WTC11 (cell line): Measurements from ENCODE around the gene ADA. TPM values are rescaled to one million over a fixed set of nuclear protein-coding genes. Genes with fewer than 3 reads are reported as not detected.

Experiments
- ATAC-seq: fragments of 200-7000 bp; cut with Tn5 transposase; 2 replicates; pipeline ENCODE4 v1.10.0; 2021; ENCODE audit warnings: mild to moderate bottlenecking, moderate library complexity
- CTCF ChIA-PET: fragments of 300-600 bp; sonication (Branson Sonifier 250); formaldehyde crosslinking; loops from one replicate; lab custom pipeline; 2021; ENCODE audit warnings: antibody characterized with exemption; lab: Charles Lee
- POLR2A ChIA-PET: fragments of 350-600 bp; sonication (Branson Sonifier 250); formaldehyde crosslinking; loops from one replicate; lab custom pipeline; 2021; ENCODE audit warnings: antibody characterized with exemption; lab: Charles Lee
- DNase-seq: peaks from one replicate; pipeline ENCODE4 v3.0.0; 2021; ENCODE audit warnings: low spot score
- H3K27ac Mint-ChIP-seq: 2 replicates; pipeline ENCODE4 v1.8.0; 2021; ENCODE audit warnings: mixed read lengths
- H3K27me3 Mint-ChIP-seq: 2 replicates; pipeline ENCODE4 v1.8.0; 2021; ENCODE audit warnings: low read depth, mild to moderate bottlenecking, moderate library complexity, mixed read lengths
- H3K36me3 Mint-ChIP-seq: 2 replicates; pipeline ENCODE4 v1.8.0; 2021; ENCODE audit warnings: mixed read lengths
- H3K4me1 Mint-ChIP-seq: 2 replicates; pipeline ENCODE4 v1.8.0; 2022; ENCODE audit warnings: mixed read lengths
- H3K4me3 Mint-ChIP-seq: 2 replicates; pipeline ENCODE4 v1.8.0; 2021; ENCODE audit warnings: mild to moderate bottlenecking, moderate library complexity, mixed read lengths
- H3K9me3 Mint-ChIP-seq: 2 replicates; pipeline ENCODE4 v1.8.0; 2021; ENCODE audit warnings: mixed read lengths
- MYBL2 ChIP-seq: sonication (generic); formaldehyde crosslinking; IDR thresholded peaks from 2 replicates; pipeline ENCODE4 v1.8.1; 2023; ENCODE audit warnings: mild to moderate bottlenecking, moderate library complexity, missing genetic modification reagents
- RORB ChIP-seq: fragments of 250-450 bp; sonication (Bioruptor Pico); IDR thresholded peaks from 2 replicates; pipeline ENCODE4 v1.9.0; 2021; ENCODE audit warnings: mild to moderate bottlenecking
- TEAD1 ChIP-seq: sonication (generic); formaldehyde crosslinking; IDR thresholded peaks from 2 replicates; pipeline ENCODE4 v1.8.0; 2022; ENCODE audit warnings: mild to moderate bottlenecking, missing genetic modification reagents
- TEAD4 ChIP-seq: sonication (generic); formaldehyde crosslinking; IDR thresholded peaks from 2 replicates; pipeline ENCODE4 v1.8.0; 2022; ENCODE audit warnings: mild to moderate bottlenecking, missing genetic modification reagents
- ZNF121 ChIP-seq: sonication (generic); formaldehyde crosslinking; IDR thresholded peaks from 2 replicates; pipeline ENCODE4 v1.8.0; 2023; ENCODE audit warnings: missing genetic modification reagents
- ZNF219 ChIP-seq: sonication (generic); formaldehyde crosslinking; IDR thresholded peaks from 2 replicates; pipeline ENCODE4 v1.8.0; 2023; ENCODE audit warnings: missing genetic modification reagents, mild to moderate bottlenecking, borderline replicate concordance
- ZNF423 ChIP-seq: fragments of 250-450 bp; sonication (Bioruptor Pico); IDR thresholded peaks from 2 replicates; pipeline ENCODE4 v2.1.2; 2022; ENCODE audit warnings: mild to moderate bottlenecking, moderate library complexity
- total RNA-seq: library from RNA; stranded (reverse); gene quantifications from 3 replicates; pipeline ENCODE4 v1.2.3, GENCODE V29; 2021
- TF ChIP-seq, protein P1 (sequence below): fragments of 250-450 bp; sonication (Bioruptor Pico); conservative IDR thresholded peaks from 2 replicates; pipeline ENCODE4 v1.9.0; 2021; ENCODE audit warnings: mild to moderate bottlenecking
- TF ChIP-seq, protein P2 (sequence below): fragments of 250-450 bp; sonication (Bioruptor Pico); IDR thresholded peaks from 2 replicates; pipeline ENCODE4 v1.8.0; 2021; ENCODE audit warnings: mild to moderate bottlenecking
- TF ChIP-seq, protein P3 (sequence below): fragments of 250-450 bp; sonication (Bioruptor Pico); IDR thresholded peaks from 2 replicates; pipeline ENCODE4 v1.9.0; 2021; ENCODE audit warnings: mild to moderate bottlenecking, borderline replicate concordance
- TF ChIP-seq, protein P4 (sequence below): sonication (generic); formaldehyde crosslinking; IDR thresholded peaks from 2 replicates; pipeline ENCODE4 v1.8.1; 2023; ENCODE audit warnings: mild to moderate bottlenecking, missing genetic modification reagents
- TF ChIP-seq, protein P5 (sequence below): fragments of 250-450 bp; sonication (Bioruptor Pico); IDR thresholded peaks from 2 replicates; pipeline ENCODE4 v2.1.2; 2022; ENCODE audit warnings: mild to moderate bottlenecking, moderate library complexity
- TF ChIP-seq, protein P6 (sequence below): sonication (generic); formaldehyde crosslinking; IDR thresholded peaks from 2 replicates; pipeline ENCODE4 v1.8.1; 2023; ENCODE audit warnings: mild to moderate bottlenecking, moderate library complexity, missing genetic modification reagents

The ADA gene
- total RNA-seq, 1 experiment from 2014 or later: 19.7 TPM

DNA sequence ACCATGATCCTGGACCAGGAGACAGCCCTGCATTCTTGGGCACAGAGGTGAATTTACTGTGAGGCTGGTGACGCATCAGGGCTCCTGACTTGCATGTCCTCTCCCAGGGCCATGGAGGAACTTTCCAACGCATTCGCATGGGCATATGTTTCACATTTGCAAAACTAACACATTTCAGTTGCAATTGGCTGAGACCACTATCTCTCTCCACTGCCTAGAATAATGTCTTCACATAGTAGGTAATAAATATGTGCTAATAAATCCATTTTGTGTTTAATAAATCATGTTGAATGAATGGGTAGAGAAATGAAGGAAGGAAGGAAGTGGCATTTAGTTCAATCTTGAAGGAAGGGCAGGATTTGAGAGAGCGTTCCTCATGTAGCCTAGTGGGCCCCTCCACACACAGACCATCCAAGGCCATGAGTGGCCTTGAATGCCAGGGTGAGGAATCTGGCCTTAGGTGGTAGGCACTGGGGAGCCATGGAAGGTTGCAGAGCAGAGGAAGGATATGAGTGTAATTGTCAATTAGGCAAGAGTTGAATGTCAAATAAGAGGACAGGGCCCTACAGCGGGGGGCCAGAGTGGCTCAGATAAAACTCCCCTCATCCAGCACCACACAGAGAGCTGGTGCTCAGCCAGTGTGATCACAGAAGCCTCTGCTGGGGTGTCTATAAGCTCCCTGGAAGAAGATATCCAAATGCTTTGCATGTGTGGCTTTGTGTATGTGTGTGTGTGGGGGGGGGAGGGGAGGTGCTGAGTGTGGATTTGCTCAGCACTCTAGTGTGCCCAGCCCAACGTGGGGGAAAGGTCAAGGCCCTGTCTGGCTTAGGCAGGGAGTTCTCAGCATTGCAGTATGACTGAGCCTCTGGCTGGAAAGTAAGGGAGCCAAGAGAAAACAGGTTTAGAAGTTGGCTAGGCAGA is 32.8 kb upstream of the ADA start:
- ATAC-seq: no peak; the same call in 1 of the 2 replicates
- Mint-ChIP-seq H3K4me1 (peaks cover 18% of the 10 kb centered on the region), H3K9me3 (peaks cover 5% of the 10 kb centered on the region; the same call in 1 of the 2 replicates), H3K27me3 (peaks cover 10% of the 10 kb centered on the region), H3K27ac (no peak overlapping the region; the same call in 1 of the 2 replicates), H3K36me3 (no peaks in the 10 kb centered on the region), H3K4me3 (no peak overlapping the region)
- TF ChIP-seq ZNF219 (CRISPR knock-in tag) (no peak), MYBL2 (CRISPR knock-in tag) (no peak), ZNF121 (CRISPR knock-in tag) (no peak), TEAD4 (CRISPR knock-in tag) (no peak), ZNF423 (CRISPR knock-in tag) (no peak), TEAD1 (CRISPR knock-in tag) (no peak), RORB (CRISPR knock-in tag) (no peak)
- TF ChIP-seq, protein P1, sequence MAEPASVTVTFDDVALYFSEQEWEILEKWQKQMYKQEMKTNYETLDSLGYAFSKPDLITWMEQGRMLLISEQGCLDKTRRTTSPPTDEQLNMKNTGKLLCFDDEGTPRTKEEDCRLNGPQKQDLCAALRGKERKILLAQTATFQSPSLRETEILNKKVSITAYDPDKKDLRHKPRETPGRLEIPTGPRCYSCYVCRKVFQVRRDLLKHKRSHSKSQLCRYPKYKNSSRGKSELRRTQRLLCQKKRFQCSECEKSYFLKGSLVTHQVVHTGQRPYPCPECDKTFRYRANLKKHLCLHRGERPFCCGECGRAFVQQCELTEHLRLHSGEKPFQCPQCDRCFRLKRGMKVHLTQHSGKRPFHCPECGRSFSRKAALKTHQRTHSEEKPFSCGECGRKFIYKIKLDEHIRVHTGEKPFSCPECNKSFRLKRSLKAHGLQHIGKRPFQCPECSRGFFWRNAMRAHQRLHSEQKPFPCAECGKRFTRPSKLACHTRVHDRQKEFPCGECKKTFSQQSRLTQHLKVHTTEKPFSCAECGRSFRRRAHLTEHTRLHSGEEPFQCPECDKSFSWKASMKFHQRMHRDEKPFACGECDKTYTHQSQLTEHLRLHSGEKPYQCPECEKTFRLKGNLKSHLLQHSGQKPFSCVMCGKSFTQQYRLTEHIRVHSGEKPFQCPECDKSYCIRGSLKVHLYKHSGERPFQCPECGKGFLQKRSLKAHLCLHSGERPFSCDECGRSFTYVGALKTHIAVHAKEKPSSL (CRISPR knock-in tag): no peak
- TF ChIP-seq, protein P2, sequence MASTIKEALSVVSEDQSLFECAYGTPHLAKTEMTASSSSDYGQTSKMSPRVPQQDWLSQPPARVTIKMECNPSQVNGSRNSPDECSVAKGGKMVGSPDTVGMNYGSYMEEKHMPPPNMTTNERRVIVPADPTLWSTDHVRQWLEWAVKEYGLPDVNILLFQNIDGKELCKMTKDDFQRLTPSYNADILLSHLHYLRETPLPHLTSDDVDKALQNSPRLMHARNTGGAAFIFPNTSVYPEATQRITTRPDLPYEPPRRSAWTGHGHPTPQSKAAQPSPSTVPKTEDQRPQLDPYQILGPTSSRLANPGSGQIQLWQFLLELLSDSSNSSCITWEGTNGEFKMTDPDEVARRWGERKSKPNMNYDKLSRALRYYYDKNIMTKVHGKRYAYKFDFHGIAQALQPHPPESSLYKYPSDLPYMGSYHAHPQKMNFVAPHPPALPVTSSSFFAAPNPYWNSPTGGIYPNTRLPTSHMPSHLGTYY (CRISPR knock-in tag): no peak
- TF ChIP-seq, protein P3, sequence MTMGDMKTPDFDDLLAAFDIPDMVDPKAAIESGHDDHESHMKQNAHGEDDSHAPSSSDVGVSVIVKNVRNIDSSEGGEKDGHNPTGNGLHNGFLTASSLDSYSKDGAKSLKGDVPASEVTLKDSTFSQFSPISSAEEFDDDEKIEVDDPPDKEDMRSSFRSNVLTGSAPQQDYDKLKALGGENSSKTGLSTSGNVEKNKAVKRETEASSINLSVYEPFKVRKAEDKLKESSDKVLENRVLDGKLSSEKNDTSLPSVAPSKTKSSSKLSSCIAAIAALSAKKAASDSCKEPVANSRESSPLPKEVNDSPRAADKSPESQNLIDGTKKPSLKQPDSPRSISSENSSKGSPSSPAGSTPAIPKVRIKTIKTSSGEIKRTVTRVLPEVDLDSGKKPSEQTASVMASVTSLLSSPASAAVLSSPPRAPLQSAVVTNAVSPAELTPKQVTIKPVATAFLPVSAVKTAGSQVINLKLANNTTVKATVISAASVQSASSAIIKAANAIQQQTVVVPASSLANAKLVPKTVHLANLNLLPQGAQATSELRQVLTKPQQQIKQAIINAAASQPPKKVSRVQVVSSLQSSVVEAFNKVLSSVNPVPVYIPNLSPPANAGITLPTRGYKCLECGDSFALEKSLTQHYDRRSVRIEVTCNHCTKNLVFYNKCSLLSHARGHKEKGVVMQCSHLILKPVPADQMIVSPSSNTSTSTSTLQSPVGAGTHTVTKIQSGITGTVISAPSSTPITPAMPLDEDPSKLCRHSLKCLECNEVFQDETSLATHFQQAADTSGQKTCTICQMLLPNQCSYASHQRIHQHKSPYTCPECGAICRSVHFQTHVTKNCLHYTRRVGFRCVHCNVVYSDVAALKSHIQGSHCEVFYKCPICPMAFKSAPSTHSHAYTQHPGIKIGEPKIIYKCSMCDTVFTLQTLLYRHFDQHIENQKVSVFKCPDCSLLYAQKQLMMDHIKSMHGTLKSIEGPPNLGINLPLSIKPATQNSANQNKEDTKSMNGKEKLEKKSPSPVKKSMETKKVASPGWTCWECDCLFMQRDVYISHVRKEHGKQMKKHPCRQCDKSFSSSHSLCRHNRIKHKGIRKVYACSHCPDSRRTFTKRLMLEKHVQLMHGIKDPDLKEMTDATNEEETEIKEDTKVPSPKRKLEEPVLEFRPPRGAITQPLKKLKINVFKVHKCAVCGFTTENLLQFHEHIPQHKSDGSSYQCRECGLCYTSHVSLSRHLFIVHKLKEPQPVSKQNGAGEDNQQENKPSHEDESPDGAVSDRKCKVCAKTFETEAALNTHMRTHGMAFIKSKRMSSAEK (CRISPR knock-in tag): no peak
- TF ChIP-seq, protein P4, sequence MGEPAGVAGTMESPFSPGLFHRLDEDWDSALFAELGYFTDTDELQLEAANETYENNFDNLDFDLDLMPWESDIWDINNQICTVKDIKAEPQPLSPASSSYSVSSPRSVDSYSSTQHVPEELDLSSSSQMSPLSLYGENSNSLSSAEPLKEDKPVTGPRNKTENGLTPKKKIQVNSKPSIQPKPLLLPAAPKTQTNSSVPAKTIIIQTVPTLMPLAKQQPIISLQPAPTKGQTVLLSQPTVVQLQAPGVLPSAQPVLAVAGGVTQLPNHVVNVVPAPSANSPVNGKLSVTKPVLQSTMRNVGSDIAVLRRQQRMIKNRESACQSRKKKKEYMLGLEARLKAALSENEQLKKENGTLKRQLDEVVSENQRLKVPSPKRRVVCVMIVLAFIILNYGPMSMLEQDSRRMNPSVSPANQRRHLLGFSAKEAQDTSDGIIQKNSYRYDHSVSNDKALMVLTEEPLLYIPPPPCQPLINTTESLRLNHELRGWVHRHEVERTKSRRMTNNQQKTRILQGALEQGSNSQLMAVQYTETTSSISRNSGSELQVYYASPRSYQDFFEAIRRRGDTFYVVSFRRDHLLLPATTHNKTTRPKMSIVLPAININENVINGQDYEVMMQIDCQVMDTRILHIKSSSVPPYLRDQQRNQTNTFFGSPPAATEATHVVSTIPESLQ: no peak
- TF ChIP-seq, protein P5, sequence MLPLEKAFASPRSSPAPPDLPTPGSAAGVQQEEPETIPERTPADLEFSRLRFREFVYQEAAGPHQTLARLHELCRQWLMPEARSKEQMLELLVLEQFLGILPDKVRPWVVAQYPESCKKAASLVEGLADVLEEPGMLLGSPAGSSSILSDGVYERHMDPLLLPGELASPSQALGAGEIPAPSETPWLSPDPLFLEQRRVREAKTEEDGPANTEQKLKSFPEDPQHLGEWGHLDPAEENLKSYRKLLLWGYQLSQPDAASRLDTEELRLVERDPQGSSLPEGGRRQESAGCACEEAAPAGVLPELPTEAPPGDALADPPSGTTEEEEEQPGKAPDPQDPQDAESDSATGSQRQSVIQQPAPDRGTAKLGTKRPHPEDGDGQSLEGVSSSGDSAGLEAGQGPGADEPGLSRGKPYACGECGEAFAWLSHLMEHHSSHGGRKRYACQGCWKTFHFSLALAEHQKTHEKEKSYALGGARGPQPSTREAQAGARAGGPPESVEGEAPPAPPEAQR (CRISPR knock-in tag): no peak
- TF ChIP-seq, protein P6, sequence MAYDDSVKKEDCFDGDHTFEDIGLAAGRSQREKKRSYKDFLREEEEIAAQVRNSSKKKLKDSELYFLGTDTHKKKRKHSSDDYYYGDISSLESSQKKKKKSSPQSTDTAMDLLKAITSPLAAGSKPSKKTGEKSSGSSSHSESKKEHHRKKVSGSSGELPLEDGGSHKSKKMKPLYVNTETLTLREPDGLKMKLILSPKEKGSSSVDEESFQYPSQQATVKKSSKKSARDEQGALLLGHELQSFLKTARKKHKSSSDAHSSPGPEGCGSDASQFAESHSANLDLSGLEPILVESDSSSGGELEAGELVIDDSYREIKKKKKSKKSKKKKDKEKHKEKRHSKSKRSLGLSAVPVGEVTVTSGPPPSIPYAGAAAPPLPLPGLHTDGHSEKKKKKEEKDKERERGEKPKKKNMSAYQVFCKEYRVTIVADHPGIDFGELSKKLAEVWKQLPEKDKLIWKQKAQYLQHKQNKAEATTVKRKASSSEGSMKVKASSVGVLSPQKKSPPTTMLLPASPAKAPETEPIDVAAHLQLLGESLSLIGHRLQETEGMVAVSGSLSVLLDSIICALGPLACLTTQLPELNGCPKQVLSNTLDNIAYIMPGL (CRISPR knock-in tag): no peak
- ChIA-PET POLR2A (interaction anchor here (0.6 to 0.8 kb wide), 2 partner anchors 38 to 321 kb away, joined by 4 to 6 read pairs; no protein-coding TSS in a partner anchor), CTCF (interaction anchor here (0.6 to 4.2 kb wide), 62 partner anchors 12 to 1883 kb away, joined by 3 to 83 read pairs (median 4); partner anchors contain the start of genes ADA, FITM2, KCNK15 and TTPAL)
- no peak for DNase-seq
